ENCODE measurements around the gene LY9.
A peak's percentile ranks its signal among the peaks of the same experiment; 100 is the strongest.

Gene LY9

GRCh38 chr1:160855181-160855981 lies 59.4 kb downstream of the LY9 start:
- Histone ChIP-seq H3K4me3 (no peak overlapping the region), H3K27ac (no peak overlapping the region)
- TF ChIP-seq CTCF (IDR thresholded peaks at IDR 0.05) = no peak
- DNase-seq (ENCODE audit: low spot score) = no peak

GRCh38 chr1:160858097-160858496 lies 62.1 kb downstream of the LY9 start:
- DNase-seq (ENCODE audit: low spot score) = no peak
- Histone ChIP-seq H3K27ac (no peak overlapping the region), H3K4me3 (no peak overlapping the region)
- TF ChIP-seq CTCF (IDR thresholded peaks at IDR 0.05) = no peak

DNA sequence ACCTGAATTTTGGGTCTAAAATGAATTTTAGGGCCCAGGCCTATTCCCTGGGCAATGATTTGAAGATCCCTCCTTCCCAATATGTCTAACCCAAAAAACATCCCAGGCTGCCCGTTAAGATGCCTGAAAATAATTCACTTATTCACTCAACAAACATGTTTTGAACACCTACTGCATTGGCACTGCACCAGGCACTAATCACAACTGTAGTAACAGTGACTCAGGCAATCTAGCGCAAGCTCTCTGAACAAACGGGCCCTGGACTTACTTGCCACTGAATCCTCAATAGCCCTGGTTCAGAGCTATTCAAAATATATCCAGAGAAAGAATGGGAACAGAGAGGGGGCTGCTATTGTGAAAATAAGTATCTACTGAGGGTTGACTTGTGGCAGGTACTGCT lies 62.5 kb downstream of the LY9 start:
- H3K27ac ChIP-seq = no peak overlapping the region
- no peak for TF ChIP-seq CTCF (IDR thresholded peaks at IDR 0.05)
- DNase-seq (ENCODE audit: low spot score) = no peak
- no peak overlapping the region for H3K4me3 ChIP-seq

DNA sequence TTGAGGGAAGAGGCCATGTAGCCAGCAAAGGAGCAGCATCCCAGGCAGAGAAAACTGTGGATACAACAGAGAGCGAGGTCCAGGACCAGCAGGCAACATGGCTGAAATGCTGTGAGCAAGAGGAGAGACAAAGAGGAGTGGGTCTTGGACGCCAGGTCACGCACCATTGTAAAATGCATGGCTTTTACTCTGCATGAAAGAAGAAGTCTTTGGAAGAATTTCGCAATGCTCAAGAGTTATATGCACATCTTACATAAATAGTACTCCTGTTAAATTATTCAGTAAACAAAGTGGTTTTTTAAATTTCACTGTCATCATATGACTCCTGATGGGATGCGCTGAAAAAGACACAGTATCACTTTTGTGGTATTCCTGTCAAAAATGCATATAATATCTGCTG lies 63.2 kb downstream of the LY9 start:
- DNase-seq (ENCODE audit: low spot score) = no peak
- Histone ChIP-seq H3K4me3 (no peak overlapping the region), H3K27ac (no peak overlapping the region)
- TF ChIP-seq CTCF (IDR thresholded peaks at IDR 0.05) = no peak

GRCh38 chr1:160860840-160861505 lies 65.0 kb downstream of the LY9 start:
- no peak overlapping the region for H3K27ac ChIP-seq
- TF ChIP-seq CTCF (IDR thresholded peaks at IDR 0.05) = no peak
- no peak overlapping the region for H3K4me3 ChIP-seq
- DNase-seq (ENCODE audit: low spot score) = no peak

DNA sequence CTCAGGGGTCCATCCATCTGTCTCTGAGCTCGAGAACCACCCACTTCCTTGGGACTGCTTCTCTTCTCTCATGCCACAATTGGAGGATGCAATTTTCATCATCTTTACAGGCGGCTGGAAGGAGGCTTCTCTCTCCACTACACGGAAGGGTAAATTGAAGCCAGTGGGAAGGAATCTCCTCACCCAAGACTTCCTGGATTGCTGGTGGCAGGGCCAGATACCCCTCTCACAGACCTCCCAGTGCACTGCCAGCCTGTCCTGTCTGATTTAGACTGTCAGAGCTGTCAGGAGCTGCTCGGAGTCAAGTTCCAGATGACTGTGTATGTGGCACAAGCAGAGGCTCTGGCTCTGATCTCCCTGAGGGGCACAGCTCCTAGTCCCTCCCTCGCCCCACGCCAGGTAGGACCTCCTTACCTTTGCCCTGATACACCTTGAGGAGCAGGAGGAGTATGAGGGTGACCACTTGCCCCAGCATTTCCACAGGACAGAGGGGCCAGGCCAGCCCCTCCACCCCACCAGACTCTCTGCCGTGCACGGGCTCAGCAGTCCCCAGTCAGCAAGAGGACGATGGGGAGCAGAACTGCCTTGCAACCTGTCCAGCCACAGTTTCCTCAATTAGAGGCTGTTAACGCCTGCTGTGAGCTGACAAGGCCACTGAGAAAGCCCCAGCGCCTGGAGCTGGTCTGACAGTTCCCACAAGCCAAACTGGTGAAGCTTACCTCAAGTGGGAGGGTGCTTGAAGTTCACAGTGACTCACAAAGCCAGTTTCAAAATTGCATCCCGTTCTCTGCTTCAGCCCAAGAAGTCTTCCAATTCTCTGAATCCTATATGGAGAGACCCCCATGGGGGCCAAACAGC lies 66.5 kb downstream of the LY9 start, which contains the start of gene CD244:
Gene CD244, minus strand, starts transcription at position 685 of the 858 bp plus-strand sequence. Its CDS starts 210 bp downstream, at position 475.
- DNase-seq (ENCODE audit: low spot score) = no peak
- H3K27ac ChIP-seq = peak within 1 kb of the TSS in 1 of 2 donors; percentile 62
- no peak within 1 kb of the TSS for H3K4me3 ChIP-seq
- TF ChIP-seq CTCF (IDR thresholded peaks at IDR 0.05) = no peak
